Body of pancreas (tissue), 4 donors: ENCODE results near the gene CKMT2.

Source experiments
- POLR2A ChIP-seq, 3 donors: fragments of 450-650 bp; IDR thresholded peaks; one replicate each; pipeline ENCODE4 v1.6.1; 2016; ENCODE audit warnings: antibody characterized with exemption in 3 of 3, mild to moderate bottlenecking in 2 of 3
- TF ChIP-seq, protein P1 (sequence below), 7 experiments: fragments of 450-650 bp in 4 of 7; fragments of 200-600 bp in 3 of 7; sonication (generic) in 3 of 7; IDR thresholded peaks; one replicate each; pipeline ENCODE4 v1.5.1; 2016 to 2019; ENCODE audit warnings: antibody characterized with exemption in 7 of 7

DNA sequence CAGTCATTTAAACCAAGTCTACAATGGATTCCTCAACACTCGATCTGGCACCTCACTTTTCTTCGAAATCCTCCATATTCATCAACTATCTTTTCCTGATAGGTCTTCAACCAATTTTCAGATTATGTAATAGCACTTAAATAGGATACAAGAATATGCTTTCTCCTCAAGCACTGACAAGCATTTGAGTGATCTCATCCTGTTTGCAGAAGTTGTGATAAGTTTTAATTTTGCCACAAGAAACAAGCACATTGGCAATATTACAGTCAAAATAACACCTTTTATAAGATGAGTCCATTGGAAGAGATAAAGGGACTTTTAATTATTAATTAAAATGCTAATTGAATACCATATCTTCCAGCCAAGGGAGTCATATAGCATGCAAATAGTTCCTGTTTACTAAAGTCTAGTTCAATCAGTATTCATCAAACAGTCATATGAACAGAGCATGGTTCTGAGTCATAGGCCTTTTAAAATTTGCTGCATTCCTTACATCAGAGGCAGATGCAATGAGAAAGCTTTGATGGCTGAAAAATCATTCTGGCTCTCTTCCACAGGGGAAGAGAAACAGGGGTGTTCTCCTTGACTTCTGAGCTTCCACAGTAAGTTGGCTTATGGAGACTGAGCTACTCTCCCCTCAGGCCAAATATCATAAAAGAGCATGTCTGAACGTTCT is 35.5 kb downstream of the CKMT2 start:
- TF ChIP-seq, protein P1, sequence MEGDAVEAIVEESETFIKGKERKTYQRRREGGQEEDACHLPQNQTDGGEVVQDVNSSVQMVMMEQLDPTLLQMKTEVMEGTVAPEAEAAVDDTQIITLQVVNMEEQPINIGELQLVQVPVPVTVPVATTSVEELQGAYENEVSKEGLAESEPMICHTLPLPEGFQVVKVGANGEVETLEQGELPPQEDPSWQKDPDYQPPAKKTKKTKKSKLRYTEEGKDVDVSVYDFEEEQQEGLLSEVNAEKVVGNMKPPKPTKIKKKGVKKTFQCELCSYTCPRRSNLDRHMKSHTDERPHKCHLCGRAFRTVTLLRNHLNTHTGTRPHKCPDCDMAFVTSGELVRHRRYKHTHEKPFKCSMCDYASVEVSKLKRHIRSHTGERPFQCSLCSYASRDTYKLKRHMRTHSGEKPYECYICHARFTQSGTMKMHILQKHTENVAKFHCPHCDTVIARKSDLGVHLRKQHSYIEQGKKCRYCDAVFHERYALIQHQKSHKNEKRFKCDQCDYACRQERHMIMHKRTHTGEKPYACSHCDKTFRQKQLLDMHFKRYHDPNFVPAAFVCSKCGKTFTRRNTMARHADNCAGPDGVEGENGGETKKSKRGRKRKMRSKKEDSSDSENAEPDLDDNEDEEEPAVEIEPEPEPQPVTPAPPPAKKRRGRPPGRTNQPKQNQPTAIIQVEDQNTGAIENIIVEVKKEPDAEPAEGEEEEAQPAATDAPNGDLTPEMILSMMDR (IDR thresholded peaks at IDR 0.05): no peak
- no peak for TF ChIP-seq POLR2A (IDR thresholded peaks at IDR 0.05)
